ENCODE results near the gene SMARCAL1.

GRCh38 chr2:216392018-216392562 lies 20.2 kb upstream of the SMARCAL1 start:
- TF ChIP-seq CTCF (IDR thresholded peaks at IDR 0.05) (no peak), POLR2A (IDR thresholded peaks at IDR 0.05) (no peak)
